GM19351 (cell line): Measurements from ENCODE around the gene TMEM114.

Source experiments
- ATAC-seq: cut with Tn5 transposase; IDR thresholded peaks from one replicate; pipeline ENCODE4 v1.9.1; 2021; ENCODE audit warnings: mild to moderate bottlenecking, moderate library complexity; ENCODE audit not compliant: unreplicated experiment

The TMEM114 gene

GRCh38 chr16:8589900-8590688 lies at the start of gene TMEM114:
TMEM114 (minus strand) TSS chr16:8590511; CDS start chr16:8589838, 673 bp downstream.
- ATAC-seq = no peak

- no peak for ATAC-seq
Observed at GRCh38 chr16:8639694-8640093, 49.4 kb upstream of the TMEM114 start.

- no peak for ATAC-seq
Observed at GRCh38 chr16:8634991-8635736, 44.9 kb upstream of the TMEM114 start.

- ATAC-seq = no peak
Observed at GRCh38 chr16:8632675-8633182, 42.4 kb upstream of the TMEM114 start.

- no peak for ATAC-seq
Observed at GRCh38 chr16:8631818-8632465, 41.6 kb upstream of the TMEM114 start.

- ATAC-seq = no peak
Observed at GRCh38 chr16:8631373-8631772, 41.1 kb upstream of the TMEM114 start.

- no peak for ATAC-seq
Observed at GRCh38 chr16:8630255-8630953, 40.1 kb upstream of the TMEM114 start.

GRCh38 chr16:8628981-8629725 lies 38.8 kb upstream of the TMEM114 start:
- no peak for ATAC-seq

- ATAC-seq = no peak
Observed at GRCh38 chr16:8627456-8627855, 37.1 kb upstream of the TMEM114 start.

- no peak for ATAC-seq
Observed at GRCh38 chr16:8626946-8627345, 36.6 kb upstream of the TMEM114 start.

GRCh38 chr16:8625491-8626087 lies 35.3 kb upstream of the TMEM114 start:
- ATAC-seq = no peak

- ATAC-seq = no peak
Observed at GRCh38 chr16:8623634-8624033, 33.3 kb upstream of the TMEM114 start.

GRCh38 chr16:8622315-8622656 lies 32.0 kb upstream of the TMEM114 start:
- no peak for ATAC-seq

GRCh38 chr16:8621572-8622314 lies 31.4 kb upstream of the TMEM114 start, which contains the start of gene METTL22:
METTL22 (plus strand) TSS chr16:8621698; CDS start chr16:8625666, 3,968 bp downstream.
- ATAC-seq = peak; percentile 90

GRCh38 chr16:8621222-8621571 lies 30.9 kb upstream of the TMEM114 start:
- peak; percentile 6 for ATAC-seq

- no peak for ATAC-seq
Observed at GRCh38 chr16:8620535-8620934, 30.2 kb upstream of the TMEM114 start.

GRCh38 chr16:8619671-8620370 lies 29.5 kb upstream of the TMEM114 start:
- ATAC-seq = no peak

- no peak for ATAC-seq
Observed at GRCh38 chr16:8614435-8615029, 24.2 kb upstream of the TMEM114 start.
